AG09309 (cell line): ENCODE measurements around the gene NXN.
"Not testable (repeated sequence)": the region's sequence is repeated elsewhere in the genome, so short reads cannot be mapped to it uniquely, and the experiment has no call there.

Experiments used
- DNase-seq: peaks from one replicate; pipeline ENCODE4 v3.0.0-alpha.2; 2010; ENCODE audit warnings: low read depth
- H3K4me3 ChIP-seq: 2 replicates; pipeline ENCODE4 v1.5.1; 2011; ENCODE audit warnings: mild to moderate bottlenecking, low read depth, low read length, moderate library complexity; ENCODE audit not compliant: control insufficient read depth
- CTCF ChIP-seq: IDR thresholded peaks from 2 replicates; pipeline ENCODE4 v1.5.1; 2011; ENCODE audit warnings: mild to moderate bottlenecking, low read depth, low read length, inconsistent platforms; ENCODE audit not compliant: insufficient read depth, control insufficient read depth; ENCODE audit errors: missing control alignments

NXN gene

GRCh38 chr17:806781-807522, 172.6 kb downstream of the NXN start:
- TF ChIP-seq CTCF: no peak
- no peak overlapping the region for H3K4me3 ChIP-seq
- DNase-seq: no peak

- TF ChIP-seq CTCF: no peak
- no peak overlapping the region for H3K4me3 ChIP-seq
- no peak for DNase-seq
These were observed 173.2 kb downstream of the NXN start for GRCh38 chr17:806346-806745.

GRCh38 chr17:805886-806285, 173.7 kb downstream of the NXN start:
- not testable (repeated sequence) for DNase-seq, H3K4me3 ChIP-seq

GRCh38 chr17:804541-805435, 174.8 kb downstream of the NXN start:
- TF ChIP-seq CTCF: no peak
- DNase-seq: no peak
- H3K4me3 ChIP-seq: no peak overlapping the region

- DNase-seq: no peak
- no peak overlapping the region for H3K4me3 ChIP-seq
- TF ChIP-seq CTCF: no peak
These were observed 176.4 kb downstream of the NXN start for GRCh38 chr17:802901-803881.

GRCh38 chr17:802481-802880, 177.1 kb downstream of the NXN start:
- no peak overlapping the region for H3K4me3 ChIP-seq
- no peak for TF ChIP-seq CTCF
- no peak for DNase-seq
